ENCODE results near the gene HES6. TPM values are rescaled to one million over a fixed set of nuclear protein-coding genes. Genes with fewer than 3 reads are reported as not detected.

Gene HES6
- total and polyA plus RNA-seq, 2 donors: 16.1 to 18.7 TPM

GRCh38 chr2:238202326-238203093 is 37.3 kb downstream of the HES6 start:
- DNase-seq (ENCODE audit: low read depth in 6 of 9, low spot score in 9 of 9): peak in 4 of 9 donors; percentile 9 to 35 (median 20)
- H3K9me3 ChIP-seq (ENCODE audit: control insufficient read depth in 2 of 2, insufficient read depth in 1 of 2, low read length in 1 of 2): no peaks in the 10 kb centered on the region
- peaks cover 8 to 20% of the 10 kb centered on the region in 2 donors for H3K4me1 ChIP-seq (ENCODE audit: control insufficient read depth in 2 of 2, insufficient read depth in 2 of 2, low read length in 2 of 2)
- peak overlapping the region; percentile 70 to 79 for H3K4me3 ChIP-seq (ENCODE audit: low read length in 2 of 2)
- 22% methylated on average over 27 of the region's 27 CpGs for WGBS
- H3K36me3 ChIP-seq (ENCODE audit: control insufficient read depth in 2 of 2, insufficient read depth in 2 of 2, low read length in 1 of 2): no peaks in the 10 kb centered on the region
- peak overlapping the region in 1 of 2 donors; percentile 92 for H3K27ac ChIP-seq (ENCODE audit: low read depth in 1 of 2, low read length in 1 of 2)
- H3K27me3 ChIP-seq (ENCODE audit: control insufficient read depth in 2 of 2, insufficient read depth in 1 of 2, low read length in 1 of 2): peaks cover 0 to 6% of the 10 kb centered on the region in 2 donors

- H3K4me3 ChIP-seq (ENCODE audit: low read length in 2 of 2): no peak overlapping the region
- no peaks in the 10 kb centered on the region for H3K27me3 ChIP-seq (ENCODE audit: control insufficient read depth in 2 of 2, insufficient read depth in 1 of 2, low read length in 1 of 2)
- no peaks in the 10 kb centered on the region for H3K9me3 ChIP-seq (ENCODE audit: control insufficient read depth in 2 of 2, insufficient read depth in 1 of 2, low read length in 1 of 2)
- H3K36me3 ChIP-seq (ENCODE audit: control insufficient read depth in 2 of 2, insufficient read depth in 2 of 2, low read length in 1 of 2): peaks cover 70 to 78% of the 10 kb centered on the region in 2 donors
- H3K4me1 ChIP-seq (ENCODE audit: control insufficient read depth in 2 of 2, insufficient read depth in 2 of 2, low read length in 2 of 2): no peaks in the 10 kb centered on the region
- DNase-seq (ENCODE audit: low read depth in 6 of 9, low spot score in 9 of 9): no peak
- WGBS: 96% methylated on average over 2 of the region's 2 CpGs
- no peak overlapping the region for H3K27ac ChIP-seq (ENCODE audit: low read depth in 1 of 2, low read length in 1 of 2)
These were observed 49.4 kb downstream of the HES6 start for GRCh38 chr2:238190445-238190844.

Other genes with a start within 250 kb of the HES6 start
- 17.4 TPM for gene SCLY, start 179.0 kb downstream of the HES6 start, total RNA-seq
- 10.4 TPM for gene SCLY, start 179.0 kb downstream of the HES6 start, polyA plus RNA-seq
- gene ESPNL, start 139.7 kb downstream of the HES6 start, total RNA-seq: 0.66 TPM
- 1.5 TPM for gene ESPNL, start 139.7 kb downstream of the HES6 start, polyA plus RNA-seq
- gene KLHL30, start 101.4 kb downstream of the HES6 start, total RNA-seq: 0.05 TPM
- gene KLHL30, start 101.4 kb downstream of the HES6 start, polyA plus RNA-seq: 0.41 TPM
- gene ERFE, start 81.1 kb downstream of the HES6 start, total RNA-seq: 0.38 TPM
- 0.96 TPM for gene ERFE, start 81.1 kb downstream of the HES6 start, polyA plus RNA-seq
- gene ILKAP, start 36.3 kb downstream of the HES6 start, total RNA-seq: 22.3 TPM
- 67.0 TPM for gene ILKAP, start 36.3 kb downstream of the HES6 start, polyA plus RNA-seq
- gene PER2, start 48.6 kb upstream of the HES6 start, total RNA-seq: 3.0 TPM
- gene PER2, start 48.6 kb upstream of the HES6 start, polyA plus RNA-seq: 5.6 TPM
- gene TRAF3IP1, start 80.5 kb upstream of the HES6 start, total RNA-seq: 2.7 TPM
- gene TRAF3IP1, start 80.5 kb upstream of the HES6 start, polyA plus RNA-seq: 5.1 TPM
- 13.8 TPM for gene ASB1, start 186.9 kb upstream of the HES6 start, total RNA-seq
- gene ASB1, start 186.9 kb upstream of the HES6 start, polyA plus RNA-seq: 32.5 TPM

Data from thymus (tissue), 11 donors.